ENCODE data around the gene KNDC1. TPM values are rescaled to one million over a fixed set of nuclear protein-coding genes. Genes with fewer than 3 reads are reported as not detected.

Gene KNDC1
- total RNA-seq, 1 donor from 2014 or later = 0.06 TPM

GRCh38 chr10:133182791-133183645 lies 23.0 kb downstream of the KNDC1 start:
- DNase-seq (ENCODE audit: low read depth) = no peak
- no peak overlapping the region for H3K4me3 ChIP-seq (ENCODE audit: low read depth, low read length)
- no peak for TF ChIP-seq CTCF (conservative IDR thresholded peaks at IDR 0.05; ENCODE audit: low read depth, low read length)

DNA sequence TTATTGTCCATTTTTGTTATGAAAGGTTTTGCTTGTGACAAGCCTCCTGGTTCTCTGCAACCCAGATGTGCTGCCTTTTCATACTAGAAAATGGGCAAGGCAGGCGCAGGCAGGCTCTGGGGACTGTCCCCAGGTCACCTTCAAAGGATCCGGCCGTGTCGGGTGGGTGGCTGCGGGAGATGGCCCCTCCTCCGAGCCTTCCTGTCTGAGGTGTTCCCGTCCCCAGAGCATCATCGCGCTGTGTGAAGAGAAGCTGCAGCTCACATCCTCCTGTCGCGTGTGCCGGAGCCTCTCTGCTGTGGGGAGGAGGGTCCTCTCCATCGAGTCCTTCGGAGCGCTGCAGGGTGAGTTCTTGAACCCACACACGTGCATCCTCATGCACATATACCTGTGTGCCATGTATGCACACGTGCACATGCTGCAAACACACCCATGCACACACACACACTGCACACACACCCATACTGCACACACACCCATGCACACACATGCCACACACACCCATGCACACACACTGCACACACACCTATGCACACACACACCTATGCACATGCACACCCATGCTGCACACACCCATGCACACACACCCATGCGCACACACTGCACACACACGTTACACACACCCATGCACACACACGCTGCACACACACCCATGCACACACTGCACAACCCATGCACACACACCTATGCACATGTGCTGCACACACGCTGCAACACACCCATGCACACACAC lies 23.8 kb downstream of the KNDC1 start:
- TF ChIP-seq CTCF (conservative IDR thresholded peaks at IDR 0.05; ENCODE audit: low read depth, low read length) = no peak
- DNase-seq (ENCODE audit: low read depth) = no peak
- no peak overlapping the region for H3K4me3 ChIP-seq (ENCODE audit: low read depth, low read length)

DNA sequence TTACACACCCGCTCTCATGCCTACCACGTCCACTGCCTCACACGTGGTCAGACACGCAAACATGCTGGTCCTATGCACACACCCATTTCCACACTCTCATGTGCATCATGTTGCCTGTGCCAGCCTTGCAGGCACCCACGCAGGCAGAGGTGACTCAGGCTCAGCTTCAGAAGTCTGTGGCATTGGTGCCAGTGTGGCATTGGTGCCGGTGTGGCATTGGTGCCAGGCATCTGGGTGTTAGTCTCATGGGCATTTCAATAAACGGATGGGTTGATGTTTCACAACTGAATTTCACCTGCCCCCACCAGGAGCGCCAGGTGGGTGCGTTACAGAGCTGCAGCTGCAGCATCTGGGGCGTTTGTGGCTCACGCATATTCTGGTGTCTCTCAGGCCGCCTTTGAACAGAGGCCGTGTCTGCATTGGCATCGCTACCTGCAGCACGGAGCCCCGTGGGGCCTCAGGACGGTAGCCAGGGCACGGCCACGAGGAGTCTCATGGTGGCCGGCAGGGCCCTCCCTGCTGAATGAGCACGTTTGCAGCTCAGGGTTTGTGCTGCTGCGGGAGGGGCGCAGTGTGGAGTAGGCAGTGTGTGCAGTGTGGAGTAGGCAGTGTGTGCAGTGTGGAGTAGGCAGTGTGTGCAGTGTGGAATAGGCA lies 24.7 kb downstream of the KNDC1 start:
- H3K4me3 ChIP-seq (ENCODE audit: low read depth, low read length) = no peak overlapping the region
- no peak for DNase-seq (ENCODE audit: low read depth)
- TF ChIP-seq CTCF (conservative IDR thresholded peaks at IDR 0.05; ENCODE audit: low read depth, low read length) = no peak

DNA sequence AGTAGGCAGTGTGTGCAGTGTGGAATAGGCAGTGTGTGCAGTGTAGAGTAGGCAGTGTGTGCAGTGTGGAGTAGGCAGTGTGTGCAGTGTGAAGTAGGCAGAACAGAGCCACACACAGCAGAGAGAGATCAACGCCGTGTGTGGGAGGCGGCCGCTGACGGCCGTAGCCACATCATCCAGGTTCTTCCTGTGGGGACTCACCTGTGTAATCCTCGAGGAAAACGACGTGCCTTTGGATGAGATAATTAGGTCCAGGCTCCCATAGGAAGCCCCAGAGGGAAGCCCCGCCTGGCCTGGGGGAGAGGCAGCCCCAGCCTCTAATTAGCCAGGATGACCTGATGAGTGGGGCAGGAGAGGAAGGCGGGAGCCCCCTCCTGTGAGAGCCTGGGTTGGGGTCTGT lies 25.4 kb downstream of the KNDC1 start:
- TF ChIP-seq CTCF (conservative IDR thresholded peaks at IDR 0.05; ENCODE audit: low read depth, low read length) = no peak
- no peak for DNase-seq (ENCODE audit: low read depth)
- no peak overlapping the region for H3K4me3 ChIP-seq (ENCODE audit: low read depth, low read length)

DNA sequence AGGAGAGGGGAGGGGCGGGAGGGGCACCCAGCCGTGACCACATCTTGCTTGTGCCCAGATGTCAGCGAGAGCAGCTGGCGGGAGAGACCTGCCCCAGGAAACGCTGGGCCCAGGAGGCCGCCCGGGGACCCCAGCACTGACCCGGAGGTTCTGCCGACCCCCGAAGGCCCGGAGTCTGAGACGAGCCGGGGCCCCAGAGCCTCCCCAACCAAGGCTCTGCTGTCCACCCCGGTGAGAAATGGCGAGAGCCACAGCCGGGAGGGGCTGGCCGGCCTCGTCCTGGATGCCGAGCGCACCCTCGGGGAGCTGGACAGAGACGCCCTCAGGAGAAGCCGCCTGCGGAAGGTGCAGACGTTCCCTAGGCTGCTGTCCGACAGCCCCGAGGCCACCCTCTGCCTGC lies 25.9 kb downstream of the KNDC1 start:
- H3K4me3 ChIP-seq (ENCODE audit: low read depth, low read length) = no peak overlapping the region
- no peak for DNase-seq (ENCODE audit: low read depth)
- TF ChIP-seq CTCF (conservative IDR thresholded peaks at IDR 0.05; ENCODE audit: low read depth, low read length) = no peak

DNA sequence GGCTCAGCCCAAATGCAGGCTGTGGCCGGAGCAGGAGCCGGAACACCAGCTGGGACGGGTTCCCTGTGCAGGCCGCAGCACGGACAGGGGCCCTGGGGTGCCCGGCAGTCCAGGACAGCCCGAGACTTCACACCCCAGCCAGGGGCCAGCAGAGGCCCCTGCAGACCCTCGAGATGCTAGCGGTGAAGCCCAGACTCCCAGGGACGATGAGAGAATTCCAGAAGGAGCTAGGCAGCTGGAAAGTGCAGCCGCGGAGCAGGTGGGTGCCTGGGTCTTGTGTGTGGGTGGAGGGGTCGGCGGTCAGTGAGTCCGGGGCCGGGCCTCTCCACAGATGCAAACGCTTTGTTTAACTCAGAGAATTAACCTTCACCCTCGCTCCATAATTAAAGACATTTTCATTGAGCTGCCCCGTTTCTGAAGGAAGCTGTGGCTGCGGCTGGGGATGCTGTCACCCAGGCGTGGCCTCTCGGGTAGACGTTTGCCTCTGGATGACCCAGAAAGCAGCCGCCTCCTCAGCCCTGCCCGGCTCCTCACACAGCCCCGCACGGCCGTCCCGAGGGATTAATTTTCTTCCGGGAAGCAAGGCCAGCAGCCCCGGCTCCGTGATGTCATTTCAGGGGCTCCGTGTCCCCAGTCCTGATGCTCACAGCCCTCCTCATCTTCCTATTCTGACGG lies 26.5 kb downstream of the KNDC1 start:
- no peak for TF ChIP-seq CTCF (conservative IDR thresholded peaks at IDR 0.05; ENCODE audit: low read depth, low read length)
- H3K4me3 ChIP-seq (ENCODE audit: low read depth, low read length) = no peak overlapping the region
- no peak for DNase-seq (ENCODE audit: low read depth)

Data from epithelial cell of proximal tubule (primary cell).